BLaER1 treated with 17β-estradiol and CSF1 and Interleukin-3, amounts not matched to agents 10 nM and 100 nM (cell line): ENCODE data around the gene STX16.
A peak's percentile ranks its signal among the peaks of the same experiment; 100 is the strongest.

ENCODE experiments used
- H3K27ac ChIP-seq, 11 experiments: shearing (Covaris generic); formaldehyde crosslinking; 2 replicates each; pipeline ENCODE4 v1.8.1; 2022
- H3K27me3 ChIP-seq, 11 experiments: shearing (Covaris generic); formaldehyde crosslinking; 2 replicates each; pipeline ENCODE4 v1.8.1; 2022
- H3K36me3 ChIP-seq, 11 experiments: shearing (Covaris generic); formaldehyde crosslinking; 2 replicates each; pipeline ENCODE4 v1.8.1; 2022
- H3K4me1 ChIP-seq, 10 experiments: shearing (Covaris generic); formaldehyde crosslinking; 2 replicates each; pipeline ENCODE4 v1.8.1; 2022
- H3K4me2 ChIP-seq, 11 experiments: shearing (Covaris generic); formaldehyde crosslinking; 2 replicates each; pipeline ENCODE4 v1.8.1; 2022
- H3K4me3 ChIP-seq, 10 experiments: shearing (Covaris generic); formaldehyde crosslinking; 2 replicates each; pipeline ENCODE4 v1.8.1; 2022
- H3K9ac ChIP-seq, 11 experiments: shearing (Covaris generic); formaldehyde crosslinking; 2 replicates each; pipeline ENCODE4 v1.8.1; 2022
- H3K9me3 ChIP-seq, 11 experiments: shearing (Covaris generic); formaldehyde crosslinking; replicated peaks in 1 of 11; 2 replicates each; pipeline ENCODE4 v1.8.1; 2022
- H4K20me1 ChIP-seq, 11 experiments: shearing (Covaris generic); formaldehyde crosslinking; 2 replicates each; pipeline ENCODE4 v1.8.1; 2022
- Cebpa-rat ChIP-seq, 11 experiments: shearing (Covaris generic); IDR thresholded peaks; 2 replicates each; pipeline ENCODE4 v1.8.1; 2022

Gene STX16

GRCh38 chr20:58649288-58650180 lies 1.5 kb upstream of the STX16 start:
- Histone ChIP-seq H3K9me3 (no peaks in the 10 kb centered on the region), H3K4me1 (peaks cover 15 to 32% (median 24%) of the 10 kb centered on the region in 10 experiments), H4K20me1 (peaks cover 0 to 20% (median 9%) of the 10 kb centered on the region in 11 experiments; a peak in 12 of 22 replicates), H3K36me3 (peaks cover 0 to 5% (median 0%) of the 10 kb centered on the region in 11 experiments; a peak in 2 of 22 replicates), H3K9ac (peak overlapping the region; percentile 84 to 96 (median 95)), H3K27me3 (peaks cover 8 to 20% (median 16%) of the 10 kb centered on the region in 11 experiments; a peak in 21 of 22 replicates), H3K4me3 (peak overlapping the region; percentile 84 to 100 (median 97)), H3K27ac (peak overlapping the region; percentile 81 to 94 (median 89)), H3K4me2 (peak overlapping the region; percentile 93 to 99 (median 97))
- no peak for TF ChIP-seq Cebpa-rat (IDR thresholded peaks at IDR 0.05)

- peaks cover 8 to 20% (median 16%) of the 10 kb centered on the region in 11 experiments; a peak in 21 of 22 replicates for H3K27me3 ChIP-seq
- H3K27ac ChIP-seq: peak overlapping the region; percentile 81 to 94 (median 89)
- H3K36me3 ChIP-seq: peaks cover 2 to 13% (median 3%) of the 10 kb centered on the region in 11 experiments; a peak in 15 of 22 replicates
- H3K4me2 ChIP-seq: peak overlapping the region; percentile 93 to 99 (median 97)
- peaks cover 3 to 27% (median 17%) of the 10 kb centered on the region in 11 experiments; a peak in 19 of 22 replicates for H4K20me1 ChIP-seq
- H3K9ac ChIP-seq: peak overlapping the region; percentile 84 to 96 (median 95)
- H3K4me3 ChIP-seq: peak overlapping the region; percentile 84 to 100 (median 97)
- H3K4me1 ChIP-seq: peaks cover 20 to 36% (median 28%) of the 10 kb centered on the region in 10 experiments
- H3K9me3 ChIP-seq: no peaks in the 10 kb centered on the region
- TF ChIP-seq Cebpa-rat (IDR thresholded peaks at IDR 0.05): no peak
Measured at GRCh38 chr20:58650181-58650775, 805 bp upstream of the STX16 start.

- no peak for TF ChIP-seq Cebpa-rat (IDR thresholded peaks at IDR 0.05)
- Histone ChIP-seq H3K4me3 (peak overlapping the region; percentile 84 to 100 (median 97)), H3K9ac (peak overlapping the region; percentile 84 to 96 (median 95)), H3K27me3 (peaks cover 8 to 20% (median 16%) of the 10 kb centered on the region in 11 experiments; a peak in 21 of 22 replicates), H4K20me1 (peaks cover 16 to 40% (median 29%) of the 10 kb centered on the region in 11 experiments), H3K36me3 (peaks cover 6 to 26% (median 15%) of the 10 kb centered on the region in 11 experiments; a peak in 20 of 22 replicates), H3K4me1 (peaks cover 31 to 46% (median 37%) of the 10 kb centered on the region in 10 experiments), H3K4me2 (peak overlapping the region; percentile 91 to 99 (median 98)), H3K9me3 (no peaks in the 10 kb centered on the region), H3K27ac (peak overlapping the region; percentile 81 to 94 (median 89))
Measured at GRCh38 chr20:58651559-58651945, 469 bp downstream of the STX16 start.

- Histone ChIP-seq H3K27ac (peak overlapping the region; percentile 81 to 94 (median 89)), H3K4me1 (peaks cover 32 to 50% (median 39%) of the 10 kb centered on the region in 10 experiments), H3K4me3 (peak overlapping the region; percentile 84 to 100 (median 97)), H3K36me3 (peaks cover 9 to 28% (median 19%) of the 10 kb centered on the region in 11 experiments; a peak in 20 of 22 replicates), H3K27me3 (peaks cover 8 to 20% (median 16%) of the 10 kb centered on the region in 11 experiments; a peak in 21 of 22 replicates), H3K9me3 (no peaks in the 10 kb centered on the region), H4K20me1 (peaks cover 21 to 45% (median 35%) of the 10 kb centered on the region in 11 experiments), H3K9ac (peak overlapping the region; percentile 84 to 96 (median 95)), H3K4me2 (peak overlapping the region; percentile 91 to 99 (median 98))
- TF ChIP-seq Cebpa-rat (IDR thresholded peaks at IDR 0.05): no peak
Measured at GRCh38 chr20:58651946-58652605, 993 bp downstream of the STX16 start.

- H4K20me1 ChIP-seq: peaks cover 28 to 52% (median 41%) of the 10 kb centered on the region in 11 experiments
- H3K9me3 ChIP-seq: no peaks in the 10 kb centered on the region
- H3K27ac ChIP-seq: peak overlapping the region; percentile 81 to 94 (median 89)
- peak overlapping the region; percentile 91 to 99 (median 98) for H3K4me2 ChIP-seq
- no peak for TF ChIP-seq Cebpa-rat (IDR thresholded peaks at IDR 0.05)
- peaks cover 8 to 20% (median 16%) of the 10 kb centered on the region in 11 experiments; a peak in 21 of 22 replicates for H3K27me3 ChIP-seq
- peak overlapping the region; percentile 84 to 96 (median 95) for H3K9ac ChIP-seq
- H3K4me3 ChIP-seq: peak overlapping the region; percentile 84 to 100 (median 97)
- H3K4me1 ChIP-seq: peaks cover 32 to 50% (median 40%) of the 10 kb centered on the region in 10 experiments
- peaks cover 9 to 28% (median 19%) of the 10 kb centered on the region in 11 experiments; a peak in 20 of 22 replicates for H3K36me3 ChIP-seq
Measured at GRCh38 chr20:58652606-58653294, 1.7 kb downstream of the STX16 start.

GRCh38 chr20:58654337-58654736 lies 3.3 kb downstream of the STX16 start:
- Histone ChIP-seq H3K4me1 (peaks cover 29 to 61% (median 40%) of the 10 kb centered on the region in 10 experiments), H3K4me2 (peak overlapping the region in 8 of 11 experiments; percentile 6 to 55 (median 18); a peak in 11 of 22 replicates), H3K4me3 (no peak overlapping the region), H4K20me1 (peaks cover 42 to 68% (median 57%) of the 10 kb centered on the region in 11 experiments), H3K27ac (no peak overlapping the region), H3K27me3 (peaks cover 2 to 10% (median 9%) of the 10 kb centered on the region in 11 experiments; a peak in 21 of 22 replicates), H3K9ac (peak overlapping the region in 2 of 11 experiments; percentile 12 to 15; a peak in 2 of 22 replicates), H3K9me3 (no peaks in the 10 kb centered on the region), H3K36me3 (peaks cover 9 to 32% (median 21%) of the 10 kb centered on the region in 11 experiments; a peak in 20 of 22 replicates)
- TF ChIP-seq Cebpa-rat (IDR thresholded peaks at IDR 0.05): no peak

GRCh38 chr20:58655328-58656107 lies 4.4 kb downstream of the STX16 start:
- H3K4me1 ChIP-seq: peaks cover 31 to 73% (median 44%) of the 10 kb centered on the region in 10 experiments

More at GRCh38 chr20:58655328-58656107, 4.4 kb downstream of the STX16 start:
- no peak for TF ChIP-seq Cebpa-rat (IDR thresholded peaks at IDR 0.05)
- Histone ChIP-seq H3K27ac (no peak overlapping the region), H3K27me3 (no peaks in the 10 kb centered on the region), H3K9ac (peak overlapping the region in 5 of 11 experiments; percentile 11 to 56 (median 22); a peak in 3 of 22 replicates), H3K4me2 (peak overlapping the region in 9 of 11 experiments; percentile 7 to 54 (median 14); a peak in 11 of 22 replicates), H3K36me3 (peaks cover 13 to 41% (median 29%) of the 10 kb centered on the region in 11 experiments; a peak in 21 of 22 replicates), H3K9me3 (no peaks in the 10 kb centered on the region), H3K4me3 (no peak overlapping the region), H4K20me1 (peaks cover 54 to 80% (median 69%) of the 10 kb centered on the region in 11 experiments)
